Liver (tissue), 9 donors: ENCODE measurements around the gene SBNO1. TPM values are rescaled to one million over a fixed set of nuclear protein-coding genes. Genes with fewer than 3 reads are reported as not detected.

Experiments
- DNase-seq: peaks from one replicate; pipeline ENCODE4 v3.0.0-alpha.2; 2017; ENCODE audit warnings: low spot score
- H3K27ac ChIP-seq, 2 donors: one replicate each; pipeline ENCODE4 v1.7.0; 2013; ENCODE audit warnings: inconsistent platforms in 2 of 2, low read length in 2 of 2, control low read depth in 1 of 2, low read depth in 1 of 2, mild to moderate bottlenecking in 1 of 2
- H3K27me3 ChIP-seq, 4 donors: one replicate each; pipeline versions ENCODE4 v1.6.1 to v1.7.0; 2013; ENCODE audit warnings: low read length in 3 of 4, inconsistent platforms in 1 of 4, mild to moderate bottlenecking in 1 of 4, moderate library complexity in 1 of 4; ENCODE audit not compliant: control insufficient read depth in 4 of 4, insufficient read depth in 4 of 4
- H3K36me3 ChIP-seq, 4 donors: one replicate each; pipeline versions ENCODE4 v1.6.1 to v1.7.0; 2013; ENCODE audit warnings: low read length in 3 of 4, mild to moderate bottlenecking in 3 of 4, low read depth in 1 of 4, moderate library complexity in 1 of 4; ENCODE audit not compliant: control insufficient read depth in 4 of 4, insufficient read depth in 3 of 4
- H3K4me1 ChIP-seq, 4 donors: one replicate each; pipeline versions ENCODE4 v1.6.1 to v1.7.0; 2013; ENCODE audit warnings: low read length in 3 of 4, mild to moderate bottlenecking in 3 of 4, moderate library complexity in 1 of 4; ENCODE audit not compliant: control insufficient read depth in 4 of 4, insufficient read depth in 4 of 4
- H3K4me3 ChIP-seq, 3 donors: one replicate each; pipeline versions ENCODE4 v1.6.1 to v1.7.0; 2013; ENCODE audit warnings: low read length in 3 of 3, control low read depth in 1 of 3, low read depth in 1 of 3, mild to moderate bottlenecking in 1 of 3
- H3K9ac ChIP-seq, 2 donors: one replicate each; pipeline ENCODE4 v1.7.0; 2013; ENCODE audit warnings: low read length in 2 of 2, mild to moderate bottlenecking in 2 of 2, moderate library complexity in 2 of 2, control low read depth in 1 of 2, low read depth in 1 of 2
- H3K9me3 ChIP-seq, 4 donors: one replicate each; pipeline versions ENCODE4 v1.6.1 to v1.7.0; 2013; ENCODE audit warnings: low read length in 3 of 4; ENCODE audit not compliant: control insufficient read depth in 4 of 4
- EGR1 ChIP-seq, 2 donors: IDR thresholded peaks; 2 replicates each; pipeline ENCODE4 v1.6.1; 2016 to 2018; ENCODE audit warnings: antibody characterized with exemption in 2 of 2, low read depth in 2 of 2
- FOXA1 ChIP-seq: IDR thresholded peaks from 2 replicates; pipeline ENCODE4 v1.6.1; 2016; ENCODE audit warnings: antibody characterized with exemption
- FOXA2 ChIP-seq: IDR thresholded peaks from 2 replicates; pipeline ENCODE4 v1.6.1; 2016; ENCODE audit warnings: antibody characterized with exemption
- GABPA ChIP-seq, 2 donors: IDR thresholded peaks in 1 of 2; conservative IDR thresholded peaks in 1 of 2; 2 replicates each; pipeline ENCODE4 v1.6.1; 2016; ENCODE audit warnings: antibody characterized with exemption in 2 of 2, mild to moderate bottlenecking in 1 of 2, moderate library complexity in 1 of 2
- HNF4A ChIP-seq, 2 donors: conservative IDR thresholded peaks; 2 replicates each; pipeline ENCODE4 v1.6.1; 2016; ENCODE audit warnings: antibody characterized with exemption in 2 of 2, mild to moderate bottlenecking in 2 of 2
- HNF4G ChIP-seq: IDR thresholded peaks from 2 replicates; pipeline ENCODE4 v1.6.1; 2016; ENCODE audit warnings: antibody characterized with exemption
- JUND ChIP-seq, 2 donors: IDR thresholded peaks; 2 replicates each; pipeline ENCODE4 v1.6.1; 2016; ENCODE audit warnings: antibody characterized with exemption in 2 of 2
- NR2F2 ChIP-seq: IDR thresholded peaks from 2 replicates; pipeline ENCODE4 v1.6.1; 2016; ENCODE audit warnings: antibody characterized with exemption
- RAD21 ChIP-seq, 2 donors: IDR thresholded peaks; 2 replicates each; pipeline ENCODE4 v1.6.1; 2016; ENCODE audit warnings: antibody characterized with exemption in 2 of 2, mild to moderate bottlenecking in 2 of 2
- RXRA ChIP-seq, 2 donors: IDR thresholded peaks; 2 replicates each; pipeline ENCODE4 v1.6.1; 2017 to 2018; ENCODE audit warnings: antibody characterized with exemption in 2 of 2, mild to moderate bottlenecking in 1 of 2
- SP1 ChIP-seq: IDR thresholded peaks from 2 replicates; pipeline ENCODE4 v1.6.1; 2018; ENCODE audit warnings: antibody characterized with exemption, mild to moderate bottlenecking
- YY1 ChIP-seq: IDR thresholded peaks from 2 replicates; pipeline ENCODE4 v1.6.1; 2016; ENCODE audit warnings: antibody characterized with exemption, mild to moderate bottlenecking
- WGBS: extraction: QIAGEN DNeasy Blood & Tissue Kit; methylation state at CpG from one replicate; pipeline ENCODE4 v1.1.7; 2013; 5-methylcytosine and 5-hydroxymethylcytosine counted together
- polyA plus RNA-seq, 2 donors: library from polyadenylated mRNA; stranded (reverse) in 1 of 2; unstranded in 1 of 2; fragments of 200-250 nt in 1 of 2; fragments of >200 nt in 1 of 2; fragmentation: Nextera tagmentation in 1 of 2; extraction: Ambion mirVana in 1 of 2; gene quantifications; one replicate each; pipeline versions ENCODE4 v1.2.1 to v1.2.3, GENCODE V29; 2013 to 2015
- total RNA-seq, 2 donors: library from RNA; depleted of rRNA; stranded (reverse); fragments of >200 nt; gene quantifications; one replicate each; pipeline ENCODE4 v1.2.3, GENCODE V29; 2014
- TF ChIP-seq, protein P1 (sequence below): IDR thresholded peaks from 2 replicates; pipeline ENCODE4 v1.6.1; 2016; ENCODE audit warnings: antibody characterized with exemption
- TF ChIP-seq, protein P2 (sequence below): IDR thresholded peaks from 2 replicates; pipeline ENCODE4 v1.6.1; 2016; ENCODE audit warnings: antibody characterized with exemption
- TF ChIP-seq, protein P3 (sequence below): IDR thresholded peaks from 2 replicates; pipeline ENCODE4 v1.6.1; 2016; ENCODE audit warnings: antibody characterized with exemption, mild to moderate bottlenecking
- TF ChIP-seq, protein P4 (sequence below): fragments of 150-350 bp; IDR thresholded peaks from 2 replicates; pipeline ENCODE4 v1.5.1; 2017; ENCODE audit warnings: improper control_type of control experiment, low read depth, low read length; ENCODE audit not compliant: missing input control
- donor health status: healthy.
- donor health status: healthy.
- donor health status: healthy.
- donor health status: healthy.
- donor health status: healthy.

The SBNO1 gene
- total and polyA plus RNA-seq, 4 donors = 4.0 to 19.8 (median 10.4) TPM

DNA sequence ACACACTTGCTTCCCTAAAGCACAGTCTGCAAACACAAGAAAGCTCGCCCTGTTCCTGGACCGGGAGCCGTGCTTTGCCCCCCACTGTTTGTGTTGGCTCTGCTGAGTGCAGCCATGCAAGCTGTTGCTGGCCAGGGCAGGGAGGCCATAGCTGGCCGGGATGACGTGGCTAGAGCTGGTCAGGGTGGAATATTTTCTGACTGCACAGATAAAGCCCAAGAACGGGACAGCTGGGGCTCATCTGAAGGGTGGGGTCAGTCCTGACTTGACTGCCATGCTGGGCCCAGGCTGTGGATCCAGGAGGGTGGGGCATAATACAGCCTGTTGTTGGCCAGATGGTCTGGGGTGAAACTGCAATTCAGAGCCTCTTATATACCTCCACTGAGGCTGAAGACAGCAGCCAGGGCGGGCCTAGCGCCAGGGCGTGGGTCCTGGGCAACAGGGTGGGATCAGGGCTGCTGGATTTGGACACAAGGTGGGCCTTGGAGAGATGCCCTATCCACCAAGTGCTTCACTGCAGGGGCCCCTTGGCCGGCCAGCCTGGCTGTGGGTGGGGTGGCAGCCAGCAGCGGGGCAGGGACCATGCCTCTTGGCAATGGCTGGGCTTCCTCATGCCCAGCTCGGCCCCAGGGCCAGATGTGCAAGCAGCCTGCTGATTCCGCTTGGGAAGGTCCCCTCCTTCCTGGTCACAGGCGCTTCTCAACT, 34.1 kb upstream of the SBNO1 start:
- DNase-seq = no peak
- peaks cover 2 to 11% (median 5%) of the 10 kb centered on the region in 4 donors for H3K4me1 ChIP-seq
- TF ChIP-seq, protein P1, sequence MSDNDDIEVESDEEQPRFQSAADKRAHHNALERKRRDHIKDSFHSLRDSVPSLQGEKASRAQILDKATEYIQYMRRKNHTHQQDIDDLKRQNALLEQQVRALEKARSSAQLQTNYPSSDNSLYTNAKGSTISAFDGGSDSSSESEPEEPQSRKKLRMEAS = no peak
- TF ChIP-seq RXRA (IDR thresholded peaks at IDR 0.05) (peak in 1 of 2 donors; percentile 30), RAD21 (IDR thresholded peaks at IDR 0.05) (no peak), SP1 (peak; percentile 13), NR2F2 (peak; percentile 34), JUND (IDR thresholded peaks at IDR 0.05) (no peak), HNF4A (conservative IDR thresholded peaks at IDR 0.05) (peak in 1 of 2 donors; percentile 53), YY1 (peak; percentile 81)
- TF ChIP-seq, protein P2, sequence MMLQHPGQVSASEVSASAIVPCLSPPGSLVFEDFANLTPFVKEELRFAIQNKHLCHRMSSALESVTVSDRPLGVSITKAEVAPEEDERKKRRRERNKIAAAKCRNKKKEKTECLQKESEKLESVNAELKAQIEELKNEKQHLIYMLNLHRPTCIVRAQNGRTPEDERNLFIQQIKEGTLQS = no peak
- H3K4me3 ChIP-seq = no peak overlapping the region
- H3K36me3 ChIP-seq = peaks cover 5 to 49% (median 29%) of the 10 kb centered on the region in 4 donors
- WGBS = 66% methylated on average over 14 of the region's 14 CpGs
- H3K27me3 ChIP-seq = no peaks in the 10 kb centered on the region
- H3K9ac ChIP-seq = no peak overlapping the region
- H3K9me3 ChIP-seq = no peaks in the 10 kb centered on the region
- H3K27ac ChIP-seq = peak overlapping the region; percentile 47 to 53

DNA sequence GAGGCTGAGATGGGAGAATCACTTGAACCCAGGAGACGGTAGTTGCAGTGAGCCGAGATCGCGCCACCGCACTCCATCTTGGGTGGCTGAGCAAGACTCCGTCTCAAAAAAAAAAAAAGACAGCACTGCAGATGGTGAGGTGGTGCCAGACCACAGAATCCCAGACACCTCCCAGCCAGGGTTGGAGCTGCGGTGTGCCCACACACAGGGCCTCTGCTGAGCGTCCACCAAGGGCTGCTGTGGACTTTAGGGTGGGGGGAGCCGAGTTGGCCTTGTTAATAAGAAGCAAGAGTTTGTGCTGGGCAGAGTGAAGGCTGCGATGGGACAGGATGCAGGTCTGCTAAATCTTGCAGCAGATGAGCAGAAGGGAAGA, 33.5 kb upstream of the SBNO1 start:
- peaks cover 2 to 11% (median 5%) of the 10 kb centered on the region in 4 donors for H3K4me1 ChIP-seq
- TF ChIP-seq EGR1 (IDR thresholded peaks at IDR 0.05; ENCODE audit: low read depth in 2 of 2) (no peak), GABPA (IDR thresholded peaks at IDR 0.05 in 1 of 2, conservative IDR thresholded peaks at IDR 0.05 in 1 of 2) (no peak), FOXA2 (no peak), NR2F2 (no peak)
- TF ChIP-seq, protein P2 = no peak

DNA sequence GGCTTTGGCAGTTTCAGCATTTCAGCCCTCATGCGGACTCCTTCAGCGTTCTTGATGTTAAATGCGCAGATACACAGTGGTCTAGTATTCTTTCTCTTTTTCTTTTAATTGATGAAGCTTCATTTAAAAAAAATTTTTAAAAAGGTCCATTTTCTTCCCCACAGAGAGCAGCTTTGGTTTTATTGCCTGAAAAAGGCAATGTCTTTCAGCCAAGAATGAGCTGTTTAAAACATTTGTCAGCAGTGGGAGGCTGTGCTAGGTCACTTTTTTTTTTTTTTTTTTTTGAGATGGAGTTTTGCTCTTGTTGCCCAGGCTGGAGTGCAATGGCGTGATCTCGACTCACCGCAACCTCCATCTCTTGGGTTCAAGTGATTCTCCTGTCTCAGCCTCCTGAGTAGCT, 32.8 kb upstream of the SBNO1 start:
- Histone ChIP-seq H3K4me1 (peaks cover 2 to 11% (median 5%) of the 10 kb centered on the region in 4 donors), H3K9ac (no peak overlapping the region), H3K36me3 (peaks cover 4 to 42% (median 24%) of the 10 kb centered on the region in 4 donors), H3K9me3 (no peaks in the 10 kb centered on the region), H3K27me3 (no peaks in the 10 kb centered on the region), H3K4me3 (no peak overlapping the region), H3K27ac (no peak overlapping the region)
- DNase-seq = no peak
- WGBS = 99% methylated on average over 6 of the region's 6 CpGs
- TF ChIP-seq, protein P3, sequence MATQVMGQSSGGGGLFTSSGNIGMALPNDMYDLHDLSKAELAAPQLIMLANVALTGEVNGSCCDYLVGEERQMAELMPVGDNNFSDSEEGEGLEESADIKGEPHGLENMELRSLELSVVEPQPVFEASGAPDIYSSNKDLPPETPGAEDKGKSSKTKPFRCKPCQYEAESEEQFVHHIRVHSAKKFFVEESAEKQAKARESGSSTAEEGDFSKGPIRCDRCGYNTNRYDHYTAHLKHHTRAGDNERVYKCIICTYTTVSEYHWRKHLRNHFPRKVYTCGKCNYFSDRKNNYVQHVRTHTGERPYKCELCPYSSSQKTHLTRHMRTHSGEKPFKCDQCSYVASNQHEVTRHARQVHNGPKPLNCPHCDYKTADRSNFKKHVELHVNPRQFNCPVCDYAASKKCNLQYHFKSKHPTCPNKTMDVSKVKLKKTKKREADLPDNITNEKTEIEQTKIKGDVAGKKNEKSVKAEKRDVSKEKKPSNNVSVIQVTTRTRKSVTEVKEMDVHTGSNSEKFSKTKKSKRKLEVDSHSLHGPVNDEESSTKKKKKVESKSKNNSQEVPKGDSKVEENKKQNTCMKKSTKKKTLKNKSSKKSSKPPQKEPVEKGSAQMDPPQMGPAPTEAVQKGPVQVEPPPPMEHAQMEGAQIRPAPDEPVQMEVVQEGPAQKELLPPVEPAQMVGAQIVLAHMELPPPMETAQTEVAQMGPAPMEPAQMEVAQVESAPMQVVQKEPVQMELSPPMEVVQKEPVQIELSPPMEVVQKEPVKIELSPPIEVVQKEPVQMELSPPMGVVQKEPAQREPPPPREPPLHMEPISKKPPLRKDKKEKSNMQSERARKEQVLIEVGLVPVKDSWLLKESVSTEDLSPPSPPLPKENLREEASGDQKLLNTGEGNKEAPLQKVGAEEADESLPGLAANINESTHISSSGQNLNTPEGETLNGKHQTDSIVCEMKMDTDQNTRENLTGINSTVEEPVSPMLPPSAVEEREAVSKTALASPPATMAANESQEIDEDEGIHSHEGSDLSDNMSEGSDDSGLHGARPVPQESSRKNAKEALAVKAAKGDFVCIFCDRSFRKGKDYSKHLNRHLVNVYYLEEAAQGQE = no peak
- TF ChIP-seq JUND (IDR thresholded peaks at IDR 0.05) (no peak), YY1 (no peak), HNF4A (conservative IDR thresholded peaks at IDR 0.05) (no peak), SP1 (no peak), NR2F2 (no peak), FOXA1 (no peak), EGR1 (IDR thresholded peaks at IDR 0.05; ENCODE audit: low read depth in 2 of 2) (no peak), RXRA (IDR thresholded peaks at IDR 0.05) (no peak), HNF4G (no peak), FOXA2 (no peak)
- TF ChIP-seq, protein P1 = no peak
- TF ChIP-seq, protein P4, sequence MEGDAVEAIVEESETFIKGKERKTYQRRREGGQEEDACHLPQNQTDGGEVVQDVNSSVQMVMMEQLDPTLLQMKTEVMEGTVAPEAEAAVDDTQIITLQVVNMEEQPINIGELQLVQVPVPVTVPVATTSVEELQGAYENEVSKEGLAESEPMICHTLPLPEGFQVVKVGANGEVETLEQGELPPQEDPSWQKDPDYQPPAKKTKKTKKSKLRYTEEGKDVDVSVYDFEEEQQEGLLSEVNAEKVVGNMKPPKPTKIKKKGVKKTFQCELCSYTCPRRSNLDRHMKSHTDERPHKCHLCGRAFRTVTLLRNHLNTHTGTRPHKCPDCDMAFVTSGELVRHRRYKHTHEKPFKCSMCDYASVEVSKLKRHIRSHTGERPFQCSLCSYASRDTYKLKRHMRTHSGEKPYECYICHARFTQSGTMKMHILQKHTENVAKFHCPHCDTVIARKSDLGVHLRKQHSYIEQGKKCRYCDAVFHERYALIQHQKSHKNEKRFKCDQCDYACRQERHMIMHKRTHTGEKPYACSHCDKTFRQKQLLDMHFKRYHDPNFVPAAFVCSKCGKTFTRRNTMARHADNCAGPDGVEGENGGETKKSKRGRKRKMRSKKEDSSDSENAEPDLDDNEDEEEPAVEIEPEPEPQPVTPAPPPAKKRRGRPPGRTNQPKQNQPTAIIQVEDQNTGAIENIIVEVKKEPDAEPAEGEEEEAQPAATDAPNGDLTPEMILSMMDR = no peak

More for the DNA sequence above, 33.5 kb upstream of the SBNO1 start:
- 92% methylated on average over 10 of the region's 10 CpGs for WGBS
- Histone ChIP-seq H3K9me3 (no peaks in the 10 kb centered on the region), H3K36me3 (peaks cover 4 to 46% (median 24%) of the 10 kb centered on the region in 4 donors), H3K4me3 (no peak overlapping the region), H3K27me3 (no peaks in the 10 kb centered on the region), H3K27ac (peak overlapping the region in 1 of 2 donors; percentile 5), H3K9ac (no peak overlapping the region)
- no peak for DNase-seq
